ENCODE results near the gene SCGB3A2. TPM values are rescaled to one million over a fixed set of nuclear protein-coding genes. Genes with fewer than 3 reads are reported as not detected.

Gene SCGB3A2, protein sequence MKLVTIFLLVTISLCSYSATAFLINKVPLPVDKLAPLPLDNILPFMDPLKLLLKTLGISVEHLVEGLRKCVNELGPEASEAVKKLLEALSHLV
- polyA plus RNA-seq (2012; ENCODE audit: insufficient read depth, insufficient read length), result not detected

- no peak for DNase-seq (ENCODE audit: low read depth, low spot score)
- H3K4me3 ChIP-seq (ENCODE audit: low read length), result no peak within 1 kb of the TSS
These were observed at the start of gene SCGB3A2 for GRCh38 chr5:147878066-147878759. TSS of gene SCGB3A2 (plus strand) at chr5:147878711. CDS start at chr5:147878804, 93 bp downstream.

DNA sequence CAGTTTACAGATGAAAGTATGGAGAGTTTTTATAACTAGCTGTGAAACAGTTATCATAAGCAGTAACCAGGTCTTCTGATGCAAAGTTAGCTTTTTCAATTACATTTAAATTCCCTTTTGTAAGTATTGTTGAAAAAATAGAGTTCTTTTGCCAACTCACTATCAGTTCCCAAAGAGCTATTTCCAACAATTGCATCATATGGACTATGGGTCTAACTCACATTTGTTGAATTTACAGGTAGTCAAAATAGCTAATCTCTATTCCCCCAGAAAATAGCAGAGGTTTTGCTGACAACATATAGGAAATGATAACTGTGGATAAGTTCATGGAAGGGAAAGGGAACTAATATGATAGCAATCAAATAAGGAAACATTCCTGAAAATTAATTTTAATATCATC is 48.5 kb upstream of the SCGB3A2 start:
- no peak for DNase-seq (ENCODE audit: low read depth, low spot score)
- no peak overlapping the region for H3K4me3 ChIP-seq (ENCODE audit: low read length)

DNA sequence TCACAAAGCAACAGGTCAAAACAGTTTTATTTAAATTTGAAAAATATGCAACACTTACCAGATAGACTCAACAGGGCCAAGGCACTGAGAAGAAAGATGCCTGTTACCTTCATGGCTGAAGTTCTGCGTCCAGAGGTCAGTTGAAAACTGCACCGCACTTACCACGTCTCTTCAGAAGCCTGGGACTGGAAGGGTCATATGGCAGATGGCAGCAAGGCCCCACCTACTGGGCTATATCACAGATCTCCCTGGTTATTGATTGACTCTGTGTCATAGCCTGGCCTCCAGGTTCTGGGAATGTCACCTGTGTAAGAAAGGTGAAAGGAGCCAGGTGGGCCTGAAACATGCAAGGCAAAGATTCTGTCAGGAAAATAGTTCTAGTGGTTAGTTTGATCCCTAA is 47.0 kb upstream of the SCGB3A2 start, which contains the start of gene SPINK1:
Gene SPINK1 (minus strand): TSS at position 207 of the 400 bp plus-strand sequence. CDS start 94 bp downstream, at position 113.
- no peak within 1 kb of the TSS for H3K4me3 ChIP-seq (ENCODE audit: low read length)

GRCh38 chr5:147832541-147832940 is 46.0 kb upstream of the SCGB3A2 start:
- DNase-seq (ENCODE audit: low read depth, low spot score), result no peak
- no peak overlapping the region for H3K4me3 ChIP-seq (ENCODE audit: low read length)

More for the DNA sequence above, 47.0 kb upstream of the SCGB3A2 start, which contains the start of gene SPINK1:
- DNase-seq (ENCODE audit: low read depth, low spot score), result no peak

- H3K4me3 ChIP-seq (ENCODE audit: low read length), result no peak overlapping the region
- no peak for DNase-seq (ENCODE audit: low read depth, low spot score)
These were observed 43.1 kb upstream of the SCGB3A2 start for GRCh38 chr5:147835386-147835798.

DNA sequence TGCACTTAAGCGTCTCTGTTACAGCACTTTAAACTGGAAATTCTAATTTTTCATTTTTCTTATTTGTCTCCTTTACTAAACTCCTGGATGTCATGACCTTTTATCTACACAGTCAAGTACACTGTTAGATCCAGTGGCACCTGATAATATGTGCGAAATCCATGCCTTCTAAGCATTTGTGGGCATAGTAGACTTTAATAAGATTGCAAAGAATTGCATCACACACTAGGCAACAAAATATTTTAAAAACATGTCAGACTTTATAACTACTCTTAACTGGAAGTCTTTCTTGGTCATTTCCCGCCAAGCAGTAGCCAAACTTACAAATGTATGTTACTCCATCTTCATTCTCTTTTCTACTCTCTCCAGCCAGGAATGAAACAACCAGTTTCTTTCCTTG is 42.1 kb upstream of the SCGB3A2 start:
- H3K4me3 ChIP-seq (ENCODE audit: low read length), result no peak overlapping the region
- DNase-seq (ENCODE audit: low read depth, low spot score), result no peak

DNA sequence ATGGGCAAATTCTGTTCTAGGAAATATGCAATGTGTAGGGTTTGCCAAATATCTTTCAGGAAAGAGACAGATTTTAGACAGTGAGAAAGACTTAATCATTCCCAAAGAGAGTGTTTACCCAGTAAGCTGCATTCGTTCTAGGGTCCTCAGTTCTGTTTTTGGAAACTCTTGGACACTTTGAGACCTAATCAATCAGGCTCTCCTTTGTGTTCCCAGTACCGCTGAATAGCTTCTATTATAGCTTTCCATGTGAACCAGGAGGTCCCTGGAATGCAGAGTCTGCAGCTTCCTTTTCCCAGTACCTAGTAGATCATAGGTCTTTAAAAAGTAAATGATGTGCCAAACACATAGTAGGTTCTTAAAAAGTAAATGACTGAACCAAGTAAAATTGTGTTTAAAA is 35.6 kb upstream of the SCGB3A2 start:
- H3K4me3 ChIP-seq (ENCODE audit: low read length), result no peak overlapping the region
- no peak for DNase-seq (ENCODE audit: low read depth, low spot score)

GRCh38 chr5:147844846-147845245 is 33.7 kb upstream of the SCGB3A2 start:
- DNase-seq (ENCODE audit: low read depth, low spot score), result no peak
- no peak overlapping the region for H3K4me3 ChIP-seq (ENCODE audit: low read length)

- DNase-seq (ENCODE audit: low read depth, low spot score), result no peak
- H3K4me3 ChIP-seq (ENCODE audit: low read length), result no peak overlapping the region
These were observed 32.9 kb upstream of the SCGB3A2 start for GRCh38 chr5:147845618-147846017.

DNA sequence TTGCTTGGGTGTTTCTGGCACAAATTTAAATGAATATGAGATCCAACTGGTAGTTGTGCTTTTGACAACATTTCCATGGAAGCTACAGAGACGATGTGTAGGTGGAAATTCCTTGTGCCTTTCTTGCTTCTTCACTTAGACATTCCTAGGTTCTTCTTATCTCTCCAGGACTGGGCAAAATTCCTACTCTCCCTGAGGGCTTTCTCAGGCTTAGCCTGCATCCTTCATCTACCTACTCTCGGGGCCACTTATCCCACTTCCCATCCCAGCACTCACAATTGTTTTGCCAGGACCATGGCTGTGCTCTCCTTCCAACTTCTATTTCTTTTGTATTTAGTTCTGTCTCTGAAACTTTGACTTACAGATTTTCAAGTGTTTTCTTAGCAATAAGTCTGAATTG is 29.3 kb upstream of the SCGB3A2 start:
- DNase-seq (ENCODE audit: low read depth, low spot score), result no peak
- H3K4me3 ChIP-seq (ENCODE audit: low read length), result no peak overlapping the region

GRCh38 chr5:147851578-147851977 is 26.9 kb upstream of the SCGB3A2 start:
- DNase-seq (ENCODE audit: low read depth, low spot score), result no peak

GRCh38 chr5:147852365-147852764 is 26.1 kb upstream of the SCGB3A2 start:
- DNase-seq (ENCODE audit: low read depth, low spot score), result no peak
- no peak overlapping the region for H3K4me3 ChIP-seq (ENCODE audit: low read length)

More at GRCh38 chr5:147851578-147851977, 26.9 kb upstream of the SCGB3A2 start:
- no peak overlapping the region for H3K4me3 ChIP-seq (ENCODE audit: low read length)

- H3K4me3 ChIP-seq (ENCODE audit: low read length), result no peak overlapping the region
- peak; percentile 3 for DNase-seq (ENCODE audit: low read depth, low spot score)
These were observed 25.0 kb upstream of the SCGB3A2 start for GRCh38 chr5:147853372-147853987.

GRCh38 chr5:147854331-147854730 is 24.2 kb upstream of the SCGB3A2 start:
- no peak for DNase-seq (ENCODE audit: low read depth, low spot score)
- no peak overlapping the region for H3K4me3 ChIP-seq (ENCODE audit: low read length)

GRCh38 chr5:147854894-147855773 is 23.4 kb upstream of the SCGB3A2 start:
- no peak overlapping the region for H3K4me3 ChIP-seq (ENCODE audit: low read length)

GRCh38 chr5:147855774-147856069 is 22.8 kb upstream of the SCGB3A2 start:
- H3K4me3 ChIP-seq (ENCODE audit: low read length), result no peak overlapping the region
- no peak for DNase-seq (ENCODE audit: low read depth, low spot score)

More at GRCh38 chr5:147854894-147855773, 23.4 kb upstream of the SCGB3A2 start:
- DNase-seq (ENCODE audit: low read depth, low spot score), result no peak

DNA sequence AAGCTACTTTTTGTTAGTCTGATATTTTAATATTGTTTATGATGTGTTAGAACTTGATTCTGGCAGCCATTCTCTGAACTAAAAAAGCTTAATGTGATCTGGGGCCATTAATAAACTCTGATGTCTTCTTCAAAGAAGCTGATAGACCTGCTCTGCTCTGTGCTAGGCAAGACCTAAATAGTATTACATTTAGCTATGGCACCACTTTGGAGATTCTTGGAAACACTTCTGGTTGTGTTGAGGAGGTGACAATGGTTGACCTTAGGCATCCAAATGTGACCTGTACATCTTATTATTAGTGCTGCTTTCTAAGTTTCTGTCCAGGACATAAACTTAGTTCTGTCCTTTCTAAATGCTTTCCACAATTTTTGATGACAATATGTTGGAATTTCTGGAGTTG is 21.7 kb upstream of the SCGB3A2 start:
- no peak overlapping the region for H3K4me3 ChIP-seq (ENCODE audit: low read length)
- DNase-seq (ENCODE audit: low read depth, low spot score), result no peak

GRCh38 chr5:147857302-147858129 is 21.0 kb upstream of the SCGB3A2 start:
- no peak overlapping the region for H3K4me3 ChIP-seq (ENCODE audit: low read length)
- peak; percentile 42 for DNase-seq (ENCODE audit: low read depth, low spot score)

GRCh38 chr5:147858565-147858964 is 19.9 kb upstream of the SCGB3A2 start:
- no peak for DNase-seq (ENCODE audit: low read depth, low spot score)
- H3K4me3 ChIP-seq (ENCODE audit: low read length), result no peak overlapping the region

Measured in Jurkat, Clone E6-1 (cell line).